Breast epithelium (tissue), 3 donors: ENCODE results near the gene KLHL17.

Source experiments
- POLR2A ChIP-seq: fragments of 450-650 bp; IDR thresholded peaks from one replicate; pipeline ENCODE4 v1.6.1; 2016; ENCODE audit warnings: antibody characterized with exemption, mild to moderate bottlenecking, moderate library complexity
- POLR2AphosphoS5 ChIP-seq, 3 donors: sonication (generic); formaldehyde crosslinking; IDR thresholded peaks; one replicate each; pipeline ENCODE4 v1.6.1; 2017; ENCODE audit warnings: antibody characterized with exemption in 3 of 3
- TF ChIP-seq, protein P1 (sequence below), 3 donors: fragments of 450-650 bp; IDR thresholded peaks; one replicate each; pipeline ENCODE4 v1.5.1; 2016 to 2017; ENCODE audit warnings: antibody characterized with exemption in 3 of 3, mild to moderate bottlenecking in 3 of 3, moderate library complexity in 3 of 3

DNA sequence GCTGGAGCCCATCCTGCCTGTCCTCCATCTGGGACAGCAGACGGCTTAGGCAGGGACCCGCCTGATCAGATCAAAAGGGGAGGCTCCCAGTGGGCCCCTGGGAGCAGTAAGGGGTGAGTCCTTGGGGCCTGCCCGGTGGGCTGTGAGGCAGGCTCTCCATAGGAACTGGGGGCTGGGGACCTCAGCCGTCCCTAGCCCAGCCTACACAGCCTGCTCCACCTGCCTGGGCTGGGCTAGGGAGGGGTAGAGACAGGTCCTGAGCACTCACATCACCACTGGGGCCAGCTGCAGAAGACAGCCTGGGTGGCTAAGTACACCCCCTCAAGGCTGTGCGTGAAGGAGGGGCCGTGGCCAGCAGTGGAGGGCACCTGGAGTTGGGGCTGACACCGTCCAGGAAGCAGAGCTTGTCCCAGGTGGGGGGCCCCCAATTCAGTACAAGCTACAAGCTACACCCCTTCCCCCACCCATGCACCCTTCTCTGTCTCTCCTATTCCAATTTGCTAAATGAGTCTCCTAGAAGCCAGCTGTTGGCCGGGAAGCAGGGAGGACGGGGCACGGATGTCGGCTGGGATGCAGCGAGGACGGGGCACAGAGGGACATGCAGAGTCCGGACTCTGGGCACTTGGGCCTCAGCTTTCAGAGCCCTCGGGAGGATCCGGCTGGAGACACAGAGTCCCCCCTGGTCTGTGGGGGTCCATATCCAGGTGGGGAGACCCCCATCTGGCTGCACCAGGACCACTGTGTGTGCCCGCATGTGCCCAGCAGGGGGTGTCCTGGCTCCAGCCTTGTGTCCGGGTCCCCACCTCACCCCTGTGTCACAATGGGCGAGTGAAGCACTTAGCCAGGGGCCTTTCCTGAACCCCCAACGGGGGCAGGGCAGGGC, 54.7 kb downstream of the KLHL17 start:
- TF ChIP-seq POLR2A (no peak), POLR2AphosphoS5 (IDR thresholded peaks at IDR 0.05) (no peak)
- TF ChIP-seq, protein P1, sequence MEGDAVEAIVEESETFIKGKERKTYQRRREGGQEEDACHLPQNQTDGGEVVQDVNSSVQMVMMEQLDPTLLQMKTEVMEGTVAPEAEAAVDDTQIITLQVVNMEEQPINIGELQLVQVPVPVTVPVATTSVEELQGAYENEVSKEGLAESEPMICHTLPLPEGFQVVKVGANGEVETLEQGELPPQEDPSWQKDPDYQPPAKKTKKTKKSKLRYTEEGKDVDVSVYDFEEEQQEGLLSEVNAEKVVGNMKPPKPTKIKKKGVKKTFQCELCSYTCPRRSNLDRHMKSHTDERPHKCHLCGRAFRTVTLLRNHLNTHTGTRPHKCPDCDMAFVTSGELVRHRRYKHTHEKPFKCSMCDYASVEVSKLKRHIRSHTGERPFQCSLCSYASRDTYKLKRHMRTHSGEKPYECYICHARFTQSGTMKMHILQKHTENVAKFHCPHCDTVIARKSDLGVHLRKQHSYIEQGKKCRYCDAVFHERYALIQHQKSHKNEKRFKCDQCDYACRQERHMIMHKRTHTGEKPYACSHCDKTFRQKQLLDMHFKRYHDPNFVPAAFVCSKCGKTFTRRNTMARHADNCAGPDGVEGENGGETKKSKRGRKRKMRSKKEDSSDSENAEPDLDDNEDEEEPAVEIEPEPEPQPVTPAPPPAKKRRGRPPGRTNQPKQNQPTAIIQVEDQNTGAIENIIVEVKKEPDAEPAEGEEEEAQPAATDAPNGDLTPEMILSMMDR (IDR thresholded peaks at IDR 0.05) = peak in 1 of 3 donors; percentile 17
